Measurements from ENCODE around the gene NRP2.

DNA sequence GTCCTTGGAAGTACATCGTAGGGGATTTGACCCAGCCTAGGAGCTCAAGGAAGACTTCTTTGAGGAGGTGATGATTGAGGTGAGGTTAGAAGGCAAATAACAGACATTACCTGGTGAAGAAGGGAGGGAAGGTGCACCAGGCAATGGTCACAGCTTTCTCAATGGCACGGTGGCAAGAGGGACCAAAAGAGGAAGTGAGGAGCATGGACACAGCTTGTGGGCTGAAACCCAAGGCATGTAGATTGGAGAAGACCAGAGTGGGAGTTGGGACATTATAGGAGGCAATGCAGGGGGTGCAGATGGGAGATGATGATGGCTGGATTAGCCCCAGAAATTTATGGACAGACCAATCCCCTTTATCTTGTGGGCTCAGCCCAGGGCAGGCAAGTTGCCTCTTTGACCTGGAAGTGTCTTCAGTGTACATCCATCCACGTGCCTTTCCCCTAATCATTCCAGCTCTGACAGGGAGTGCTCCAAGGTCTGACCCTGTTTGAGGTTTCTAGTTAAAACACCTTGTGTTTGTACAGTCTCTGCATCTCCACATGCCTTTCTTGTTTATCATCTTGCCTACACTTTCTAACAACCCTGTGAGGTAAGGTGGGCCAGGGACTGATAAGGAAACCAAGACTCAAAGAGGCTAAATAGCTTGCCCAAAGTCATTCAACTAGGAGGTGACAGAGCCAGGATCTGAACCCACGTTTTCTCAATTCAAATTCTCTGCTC lies 59.1 kb downstream of the NRP2 start:
- TF ChIP-seq EP300 (IDR thresholded peaks at IDR 0.05; ENCODE audit: borderline replicate concordance): no peak
- TF ChIP-seq CREB1 (IDR thresholded peaks at IDR 0.05; ENCODE audit: low read depth): no peak
- TF ChIP-seq EGR1 (IDR thresholded peaks at IDR 0.05): no peak
- no peak for TF ChIP-seq NFIC (IDR thresholded peaks at IDR 0.05)
- no peak for TF ChIP-seq YY1 (IDR thresholded peaks at IDR 0.05; ENCODE audit: low read depth)
- no peak for TF ChIP-seq TEAD4 (IDR thresholded peaks at IDR 0.05)
- TF ChIP-seq TCF12 (IDR thresholded peaks at IDR 0.05; ENCODE audit: low read depth): no peak
- no peak for TF ChIP-seq TAF1 (IDR thresholded peaks at IDR 0.05; ENCODE audit: low read depth)
- TF ChIP-seq, protein P1, sequence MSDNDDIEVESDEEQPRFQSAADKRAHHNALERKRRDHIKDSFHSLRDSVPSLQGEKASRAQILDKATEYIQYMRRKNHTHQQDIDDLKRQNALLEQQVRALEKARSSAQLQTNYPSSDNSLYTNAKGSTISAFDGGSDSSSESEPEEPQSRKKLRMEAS (IDR thresholded peaks at IDR 0.05): no peak
